H1 (cell line): Measurements from ENCODE around the gene FBXO41. TPM values are rescaled to one million over a fixed set of nuclear protein-coding genes. Genes with fewer than 3 reads are reported as not detected.

Experiments
- CTCF ChIA-PET: fragments of 300-600 bp; sonication (Branson Sonifier 250); formaldehyde crosslinking; loops from one replicate; lab custom pipeline; 2021; ENCODE audit not compliant: partially characterized antibody; lab: Charles Lee
- POLR2A ChIA-PET: fragments of 300-600 bp; sonication (Branson Sonifier 250); formaldehyde crosslinking; loops from one replicate; lab custom pipeline; 2021; ENCODE audit warnings: inconsistent platforms; ENCODE audit not compliant: partially characterized antibody; lab: Charles Lee
- DNase-seq, 2 experiments: peaks; one replicate each; pipeline versions ENCODE4 v3.0.0 to v3.0.0-alpha.2; 2010 to 2022; ENCODE audit warnings: low spot score in 2 of 2, low read depth in 1 of 2, mixed read lengths in 1 of 2
- FAIRE-seq: peaks from 2 replicates; lab custom pipeline; 2011; peaks lifted over from hg19 to GRCh38; lab: Jason Lieb, UNC
- H2AFZ ChIP-seq: 2 replicates; pipeline ENCODE4 v1.8.1; 2012; ENCODE audit warnings: low read length, inconsistent platforms
- H2AK5ac ChIP-seq: 2 replicates; pipeline ENCODE4 v1.6.1; 2013; ENCODE audit warnings: low read depth, low read length
- H2BK120ac ChIP-seq: replicated peaks from 2 replicates; pipeline ENCODE3; 2013; ENCODE audit warnings: low read depth, low read length, inconsistent platforms
- H2BK12ac ChIP-seq: 2 replicates; pipeline ENCODE4 v1.6.1; 2013; ENCODE audit warnings: low read depth, low read length
- H2BK15ac ChIP-seq: 2 replicates; pipeline ENCODE4 v1.6.1; 2013; ENCODE audit warnings: low read length
- H2BK20ac ChIP-seq: 2 replicates; pipeline ENCODE4 v1.6.1; 2013; ENCODE audit warnings: low read length
- H2BK5ac ChIP-seq: 2 replicates; pipeline ENCODE4 v1.6.1; 2013; ENCODE audit warnings: low read depth, low read length
- H3K14ac ChIP-seq: 2 replicates; pipeline ENCODE4 v1.6.1; 2013; ENCODE audit warnings: inconsistent platforms; ENCODE audit not compliant: insufficient read length
- H3K18ac ChIP-seq: 2 replicates; pipeline ENCODE4 v1.6.1; 2013; ENCODE audit warnings: low read length; ENCODE audit errors: extremely low read depth
- H3K23ac ChIP-seq: 2 replicates; pipeline ENCODE4 v1.6.1; 2013; ENCODE audit warnings: inconsistent platforms; ENCODE audit not compliant: insufficient read length
- H3K23me2 ChIP-seq: 2 replicates; pipeline ENCODE4 v1.6.1; 2013; ENCODE audit warnings: low read depth, low read length
- H3K27ac ChIP-seq: 2 replicates; pipeline ENCODE4 v1.6.1; 2011; ENCODE audit warnings: low read depth, low read length, inconsistent platforms
- H3K27me3 ChIP-seq, 4 experiments: replicated peaks in 1 of 4; 1 replicate in 1 of 4; 2 replicates in 3 of 4; pipeline versions ENCODE4 v1.6.1 to v1.8.1; 2011 to 2013; ENCODE audit warnings: low read length in 3 of 4, mild to moderate bottlenecking in 3 of 4, inconsistent platforms in 2 of 4, mixed read lengths in 2 of 4, moderate library complexity in 1 of 4; ENCODE audit not compliant: control insufficient read depth in 3 of 4, insufficient read depth in 3 of 4; ENCODE audit errors: extremely low read depth in 1 of 4
- H3K36me3 ChIP-seq, 4 experiments: 2 replicates each; pipeline versions ENCODE4 v1.6.1 to v1.8.1; 2011 to 2013; ENCODE audit warnings: mild to moderate bottlenecking in 4 of 4, low read length in 3 of 4, moderate library complexity in 2 of 4, control low read depth in 1 of 4, inconsistent platforms in 1 of 4; ENCODE audit not compliant: insufficient read depth in 4 of 4, control insufficient read depth in 2 of 4
- H3K4ac ChIP-seq: replicated peaks from 2 replicates; pipeline ENCODE3; 2013; ENCODE audit warnings: low read length, low read depth, mixed read lengths, inconsistent platforms; ENCODE audit not compliant: insufficient read length
- H3K4me1 ChIP-seq, 4 experiments: replicated peaks in 1 of 4; 1 replicate in 1 of 4; 2 replicates in 3 of 4; pipeline versions ENCODE4 v1.6.1 to v1.8.1; 2011 to 2013; ENCODE audit warnings: low read length in 3 of 4, inconsistent platforms in 2 of 4, mixed read lengths in 1 of 4; ENCODE audit not compliant: insufficient read depth in 4 of 4, control insufficient read depth in 3 of 4
- H3K4me2 ChIP-seq, 2 experiments: 2 replicates each; pipeline versions ENCODE4 v1.6.1 to v1.8.1; 2011 to 2013; ENCODE audit warnings: low read depth in 2 of 2, low read length in 2 of 2, control low read depth in 1 of 2, inconsistent platforms in 1 of 2, mild to moderate bottlenecking in 1 of 2; ENCODE audit not compliant: insufficient read depth in 1 of 2
- H3K4me3 ChIP-seq, 4 experiments: fragments of 200-600, 300-600 bp in 1 of 4; sonication (generic), shearing (Covaris generic), sonication (Bioruptor Twin) in 1 of 4; 2 replicates each; pipeline versions ENCODE4 v1.5.1 to v1.8.1; 2011 to 2016; ENCODE audit warnings: low read length in 4 of 4, low read depth in 3 of 4, control low read depth in 2 of 4, inconsistent platforms in 2 of 4, mild to moderate bottlenecking in 2 of 4, mixed read lengths in 1 of 4, moderate library complexity in 1 of 4; ENCODE audit not compliant: insufficient read depth in 2 of 4; ENCODE audit errors: extremely low read depth in 1 of 4
- H3K56ac ChIP-seq: replicated peaks from 2 replicates; pipeline ENCODE3; 2013; ENCODE audit warnings: low read depth, mild to moderate bottlenecking, mixed read lengths, low read length, inconsistent platforms; ENCODE audit not compliant: insufficient read length
- H3K79me1 ChIP-seq: 2 replicates; pipeline ENCODE4 v1.6.1; 2013; ENCODE audit warnings: low read depth, low read length, control low read depth
- H3K79me2 ChIP-seq, 2 experiments: 2 replicates each; pipeline versions ENCODE4 v1.6.1 to v1.8.1; 2012 to 2013; ENCODE audit warnings: low read length in 2 of 2, mild to moderate bottlenecking in 2 of 2, inconsistent platforms in 1 of 2; ENCODE audit not compliant: insufficient read depth in 2 of 2, control insufficient read depth in 1 of 2
- H3K9ac ChIP-seq, 4 experiments: replicated peaks in 1 of 4; 1 replicate in 1 of 4; 2 replicates in 3 of 4; pipeline versions ENCODE4 v1.6.1 to v1.8.1; 2011 to 2013; ENCODE audit warnings: low read depth in 3 of 4, low read length in 3 of 4, control low read depth in 2 of 4, mild to moderate bottlenecking in 2 of 4, moderate library complexity in 2 of 4, inconsistent platforms in 1 of 4; ENCODE audit errors: extremely low read depth in 1 of 4
- H3K9me3 ChIP-seq, 2 experiments: 2 replicates each; pipeline versions ENCODE4 v1.6.1 to v1.8.1; 2012 to 2013; ENCODE audit warnings: mild to moderate bottlenecking in 2 of 2, moderate library complexity in 2 of 2, control low read depth in 1 of 2, inconsistent platforms in 1 of 2, low read depth in 1 of 2, low read length in 1 of 2, mixed read lengths in 1 of 2; ENCODE audit not compliant: insufficient read depth in 2 of 2
- H4K20me1 ChIP-seq, 2 experiments: replicated peaks in 1 of 2; 2 replicates each; pipeline versions ENCODE3 to v1.8.1; 2011 to 2013; ENCODE audit warnings: inconsistent platforms in 2 of 2, low read length in 2 of 2, mild to moderate bottlenecking in 1 of 2; ENCODE audit not compliant: insufficient read depth in 2 of 2, control insufficient read depth in 1 of 2
- H4K5ac ChIP-seq: 2 replicates; pipeline ENCODE4 v1.6.1; 2013; ENCODE audit warnings: low read length, low read depth, mixed read lengths, inconsistent platforms; ENCODE audit not compliant: insufficient read length
- H4K8ac ChIP-seq: 2 replicates; pipeline ENCODE4 v1.8.0; 2013; ENCODE audit warnings: mild to moderate bottlenecking, moderate library complexity, low read length, inconsistent platforms; ENCODE audit not compliant: insufficient read depth; ENCODE audit errors: extremely low read depth
- H4K91ac ChIP-seq: replicated peaks from 2 replicates; pipeline ENCODE3; 2013; ENCODE audit warnings: low read length, mixed read lengths, inconsistent platforms; ENCODE audit not compliant: insufficient read length
- CTCF ChIP-seq, 3 experiments: IDR thresholded peaks; 1 replicate in 2 of 3; 2 replicates in 1 of 3; pipeline versions ENCODE4 v1.5.1 to v1.6.1; 2011; ENCODE audit warnings: low read length in 3 of 3, mild to moderate bottlenecking in 3 of 3, inconsistent platforms in 2 of 3, low read depth in 1 of 3, moderate library complexity in 1 of 3; ENCODE audit not compliant: insufficient read depth in 1 of 3; ENCODE audit errors: control extremely low read depth in 1 of 3
- JUN ChIP-seq: IDR thresholded peaks from 2 replicates; pipeline ENCODE4 v1.6.1; 2011; ENCODE audit warnings: low read depth, mild to moderate bottlenecking, improper control_type of control experiment, low read length
- RAD21 ChIP-seq, 2 experiments: IDR thresholded peaks in 1 of 2; conservative IDR thresholded peaks in 1 of 2; 2 replicates each; pipeline ENCODE4 v1.6.1; 2011; ENCODE audit warnings: low read depth in 2 of 2, low read length in 2 of 2, improper control_type of control experiment in 1 of 2, inconsistent platforms in 1 of 2, mild to moderate bottlenecking in 1 of 2, moderate library complexity in 1 of 2
- SAP30 ChIP-seq: fragments of 300-600 bp; sonication (generic); IDR thresholded peaks from 2 replicates; pipeline ENCODE4 v1.7.1; 2012; ENCODE audit warnings: low read length, moderate library complexity, mild to moderate bottlenecking, inconsistent platforms; ENCODE audit not compliant: insufficient read depth, insufficient replicate concordance
- WGBS, 2 experiments: shearing (Covaris generic) in 1 of 2; methylation state at CpG; one replicate each; pipeline versions ENCODE4 v1.1.6 to v1.1.7; 2013 to 2015; ENCODE audit warnings: low lambda C conversion rate in 2 of 2, mixed read lengths in 2 of 2, inconsistent platforms in 1 of 2, low coverage in 1 of 2, missing lambda C conversion rate in 1 of 2; ENCODE audit not compliant: insufficient replicate concordance in 2 of 2, insufficient coverage in 1 of 2, insufficient read length in 1 of 2; ENCODE audit errors: extremely low coverage in 1 of 2, missing lambda C conversion rate in 1 of 2; 5-methylcytosine and 5-hydroxymethylcytosine counted together
- polyA plus RNA-seq, 7 experiments: library from polyadenylated mRNA; depleted of rRNA in 3 of 7; stranded (reverse) in 5 of 7; unstranded in 2 of 7; fragments of >200 nt in 5 of 7; fragments of 200-250 nt in 2 of 7; gene quantifications; 1 replicate in 5 of 7; 2 replicates in 1 of 7; 4 replicates in 1 of 7; pipeline versions ENCODE4 v1.2.1 to v1.2.3, GENCODE V29; 2011 to 2013; ENCODE audit warnings: missing spikeins in 2 of 7, mixed read lengths in 2 of 7
- total RNA-seq: library from RNA; stranded (reverse); fragmentation: NEBNext Ultra II Directional; extraction: Animal tissue kit (Norgen Biotek cat#: 25700); gene quantifications from 2 replicates; pipeline ENCODE4 v1.2.1, GENCODE V29; 2021

Gene FBXO41
- total and polyA plus RNA-seq, 2 of the 8 experiments (the other 6 are each of a cell fraction or from before 2014, with no cell fraction given) = 11.2 to 14.3 TPM

DNA sequence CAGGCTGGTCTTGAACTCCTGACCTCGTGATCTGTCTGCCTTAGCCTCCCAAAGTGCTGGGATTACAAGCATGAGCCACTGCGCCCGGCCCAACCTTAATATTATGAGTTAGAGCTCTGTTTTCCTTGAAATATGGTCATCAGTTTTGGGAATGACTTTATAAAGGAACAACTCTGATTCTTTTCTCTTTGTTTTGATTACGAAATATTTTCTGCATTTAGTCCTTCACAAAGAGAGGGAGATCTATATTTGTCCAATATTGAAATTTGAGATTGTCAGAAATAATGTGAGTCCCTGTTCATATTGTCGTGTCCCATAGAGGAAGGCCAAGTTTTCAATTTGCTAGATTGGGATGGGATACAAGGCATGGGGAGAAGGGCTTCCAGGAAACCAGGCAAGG lies 67.1 kb downstream of the FBXO41 start:
- H4K20me1 ChIP-seq = peaks cover 3 to 4% of the 10 kb centered on the region in 2 experiments
- 94% methylated on average over 5 of the region's 5 CpGs; no CpG with 5 or more reads in 1 of the 2 experiments for WGBS, 2 experiments
- CTCF ChIA-PET = interaction anchor here (1.2 to 2.1 kb wide), 4 partner anchors 15 to 73 kb away, joined by 3 to 7 read pairs (median 4); partner anchors contain the start of gene NOTO
- no peak for TF ChIP-seq CTCF (IDR thresholded peaks at IDR 0.05; ENCODE audit: control extremely low read depth in 1 of 3, insufficient read depth in 1 of 3, low read depth in 1 of 3, low read length in 3 of 3)
- no peak for TF ChIP-seq JUN
- TF ChIP-seq SAP30 = no peak
- TF ChIP-seq RAD21 (IDR thresholded peaks at IDR 0.05 in 1 of 2, conservative IDR thresholded peaks at IDR 0.05 in 1 of 2; ENCODE audit: low read depth in 2 of 2, low read length in 2 of 2) = no peak

More for the DNA sequence above, 67.1 kb downstream of the FBXO41 start:
- Histone ChIP-seq H4K8ac (no peak overlapping the region), H2BK120ac (no peak overlapping the region), H2BK5ac (no peak overlapping the region), H3K4me1 (peaks cover 2 to 3% (median 2%) of the 10 kb centered on the region in 4 experiments; a peak in 4 of 7 replicates), H2BK20ac (no peak overlapping the region), H2BK12ac (no peak overlapping the region), H3K9ac (no peak overlapping the region), H3K4me2 (no peak overlapping the region), H3K4ac (no peak overlapping the region), H3K36me3 (peaks cover 0 to 14% (median 4%) of the 10 kb centered on the region in 4 experiments; a peak in 5 of 8 replicates), H3K27ac (no peak overlapping the region), H3K56ac (no peak overlapping the region), H3K27me3 (peaks cover 0 to 3% (median 0%) of the 10 kb centered on the region in 4 experiments; a peak in 1 of 7 replicates), H3K18ac (no peak overlapping the region), H2BK15ac (no peak overlapping the region), H3K79me1 (peaks cover 15% of the 10 kb centered on the region), H4K91ac (no peak overlapping the region), H3K79me2 (peaks cover 5 to 38% of the 10 kb centered on the region in 2 experiments), H3K23ac (no peak overlapping the region), H3K14ac (no peak overlapping the region), H4K5ac (no peak overlapping the region), H3K9me3 (no peaks in the 10 kb centered on the region), H3K4me3 (no peak overlapping the region), H2AK5ac (no peak overlapping the region), H2AFZ (no peak overlapping the region), H3K23me2 (peaks cover 3% of the 10 kb centered on the region; the same call in 1 of the 2 replicates)
- POLR2A ChIA-PET = interaction anchor here (1.6 to 11.5 kb wide), 4 partner anchors 11 to 36 kb away, joined by 4 to 113 read pairs (median 8); partner anchors contain the start of genes CCT7, NOTO and PRADC1
- FAIRE-seq (no peak), DNase-seq (no peak)
